GM19023 (cell line): Measurements from ENCODE around the gene TRIP4.
"Not testable (repeated sequence)": the region's sequence is repeated elsewhere in the genome, so short reads cannot be mapped to it uniquely, and the experiment has no call there.

Experiments used
- ATAC-seq: cut with Tn5 transposase; IDR thresholded peaks from one replicate; pipeline ENCODE4 v1.9.1; 2021; ENCODE audit warnings: mild to moderate bottlenecking, moderate library complexity; ENCODE audit not compliant: unreplicated experiment

Gene TRIP4

DNA sequence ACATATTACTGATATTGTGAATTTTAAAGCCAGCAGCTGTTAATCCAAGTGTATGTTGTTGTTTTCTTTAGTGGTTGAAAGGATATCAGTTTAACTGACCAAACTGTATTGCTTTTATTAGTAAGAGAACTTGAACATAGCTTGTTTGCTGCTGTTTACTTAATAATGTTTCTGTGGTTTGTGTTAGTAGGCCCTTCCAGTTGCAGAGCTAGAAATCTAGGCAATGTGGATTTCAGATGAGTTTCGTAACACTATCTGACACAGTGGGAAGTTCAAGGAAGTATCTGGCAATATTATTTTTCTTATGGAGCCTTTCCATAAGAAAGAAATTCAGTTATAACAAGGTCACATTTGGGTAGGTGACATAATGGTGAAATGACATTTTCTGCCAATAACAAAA lies 91.2 kb downstream of the TRIP4 start:
- ATAC-seq, result no peak

DNA sequence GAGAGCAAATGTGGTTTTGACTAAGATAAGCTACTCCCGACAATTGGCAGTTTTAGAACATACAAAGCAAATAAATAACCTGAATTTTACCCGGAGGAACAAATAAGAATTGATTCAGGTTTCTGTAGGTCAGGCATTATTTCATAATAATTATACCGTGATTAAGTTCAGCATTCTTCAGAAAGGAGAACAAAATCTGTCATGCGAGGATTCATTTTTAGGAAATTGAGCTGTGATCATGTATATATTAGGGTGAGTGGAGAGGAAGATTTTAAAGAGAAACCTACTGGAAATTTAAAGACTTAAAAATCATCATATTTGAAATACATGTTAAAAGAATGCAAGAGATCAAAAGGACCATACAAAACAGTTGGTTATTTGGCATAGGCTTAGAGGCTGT lies 93.3 kb downstream of the TRIP4 start:
- no peak for ATAC-seq

DNA sequence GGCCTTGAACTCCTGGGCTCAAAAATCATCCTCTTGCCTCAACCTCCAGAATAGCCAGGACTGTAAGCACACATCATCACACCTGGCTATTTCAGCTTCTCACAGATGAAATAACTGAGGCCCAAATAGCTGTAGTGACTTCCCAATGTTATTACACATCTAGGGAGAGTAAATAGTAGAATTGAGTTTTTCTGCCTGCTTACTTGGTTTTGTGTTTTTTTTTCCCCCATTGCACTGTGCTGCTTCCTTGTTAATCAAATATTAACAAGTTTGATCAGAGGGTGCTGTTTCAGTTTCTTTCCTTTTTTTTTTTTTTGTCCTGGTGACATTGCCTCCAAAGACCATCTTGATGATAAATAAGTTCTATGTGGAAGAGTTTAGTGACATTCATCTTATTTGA lies 96.1 kb downstream of the TRIP4 start:
- ATAC-seq, result no peak

DNA sequence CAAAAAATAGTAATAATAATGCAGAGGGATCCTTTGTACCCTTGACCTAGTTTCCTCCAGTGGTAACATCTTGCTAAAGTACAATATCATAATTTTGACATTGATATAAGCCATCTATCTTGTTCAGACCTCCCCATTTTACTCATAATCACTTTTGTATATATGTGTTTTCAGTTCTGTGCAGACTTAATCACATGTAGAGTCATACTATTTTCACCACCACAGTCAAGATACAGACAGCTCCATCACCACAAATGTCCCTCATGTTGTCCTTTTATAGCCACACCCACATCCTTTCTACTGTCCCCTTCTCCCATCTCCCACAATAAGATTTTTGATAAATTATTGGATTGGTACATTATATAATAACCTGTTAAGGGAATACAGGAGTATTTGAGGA lies 98.2 kb downstream of the TRIP4 start:
- ATAC-seq, result no peak

DNA sequence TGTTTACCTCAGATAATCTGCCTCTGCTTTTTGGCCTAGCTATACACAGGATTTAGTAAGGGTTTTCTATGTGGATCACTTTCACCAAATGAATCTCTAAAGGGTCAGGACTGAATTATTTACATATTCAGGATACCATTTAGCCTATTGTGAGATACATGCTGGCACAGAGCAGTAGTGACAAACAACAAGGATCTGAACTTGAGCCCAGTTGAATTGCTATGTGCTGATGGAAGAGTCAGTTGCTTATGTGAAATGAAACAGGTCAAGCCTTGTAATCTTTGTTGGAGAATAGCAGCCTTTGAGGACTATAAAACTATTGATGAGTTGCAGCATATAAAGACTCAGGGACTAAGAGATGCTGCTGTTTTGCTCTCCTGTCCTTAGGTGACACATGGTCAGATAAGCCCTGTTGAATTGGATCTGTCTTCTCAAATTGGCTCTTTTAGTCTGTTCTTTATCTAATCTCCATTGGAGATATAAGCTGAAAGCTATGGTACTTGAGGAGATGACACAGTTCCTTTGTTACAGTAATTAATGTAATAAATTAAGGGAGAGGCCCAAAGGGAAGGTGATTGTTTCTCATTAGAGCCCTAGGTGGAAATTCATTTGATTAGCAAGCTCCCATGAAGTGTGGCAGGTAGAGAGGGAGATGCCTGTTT lies 103.1 kb downstream of the TRIP4 start:
- no peak for ATAC-seq

DNA sequence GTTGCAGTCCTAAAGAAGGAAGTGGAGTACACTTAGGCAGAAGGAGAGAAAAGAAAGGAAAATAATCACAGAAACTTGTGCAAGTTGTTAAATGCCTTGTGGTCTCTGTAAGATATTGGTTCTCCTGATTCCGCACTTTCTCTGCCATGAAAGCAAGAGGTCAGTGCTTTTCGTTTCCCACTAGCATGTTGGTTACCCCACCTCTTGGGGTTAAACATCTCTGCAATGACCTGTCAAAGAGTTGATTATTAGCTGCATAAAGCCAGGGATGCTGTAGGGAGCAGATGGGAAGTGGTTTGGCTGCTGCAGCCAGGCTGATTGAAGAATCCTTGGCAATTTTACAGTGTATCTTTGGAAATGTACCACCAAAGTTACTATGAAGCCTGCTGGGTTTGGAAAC lies 106.0 kb downstream of the TRIP4 start:
- ATAC-seq, result no peak

DNA sequence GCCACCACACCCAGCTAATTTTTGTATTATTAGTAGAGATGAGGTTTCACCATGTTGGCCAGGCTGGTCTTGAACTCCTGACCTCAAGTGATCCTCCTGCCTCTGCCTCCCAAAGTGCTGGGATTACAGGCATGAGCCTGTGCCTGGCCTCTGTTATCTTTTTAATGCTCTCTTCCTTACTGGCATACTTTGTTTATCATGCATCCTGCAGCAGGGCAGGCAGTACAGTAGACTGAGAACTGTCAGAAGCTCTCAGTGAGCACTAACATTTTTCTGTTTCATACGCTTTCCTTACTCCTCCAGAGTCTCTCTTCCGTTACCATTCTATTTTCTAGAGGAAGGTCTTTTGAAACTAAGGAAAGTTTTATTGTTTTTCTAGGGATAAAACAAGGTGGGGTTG lies 108.3 kb downstream of the TRIP4 start:
- ATAC-seq, result not testable (repeated sequence)

DNA sequence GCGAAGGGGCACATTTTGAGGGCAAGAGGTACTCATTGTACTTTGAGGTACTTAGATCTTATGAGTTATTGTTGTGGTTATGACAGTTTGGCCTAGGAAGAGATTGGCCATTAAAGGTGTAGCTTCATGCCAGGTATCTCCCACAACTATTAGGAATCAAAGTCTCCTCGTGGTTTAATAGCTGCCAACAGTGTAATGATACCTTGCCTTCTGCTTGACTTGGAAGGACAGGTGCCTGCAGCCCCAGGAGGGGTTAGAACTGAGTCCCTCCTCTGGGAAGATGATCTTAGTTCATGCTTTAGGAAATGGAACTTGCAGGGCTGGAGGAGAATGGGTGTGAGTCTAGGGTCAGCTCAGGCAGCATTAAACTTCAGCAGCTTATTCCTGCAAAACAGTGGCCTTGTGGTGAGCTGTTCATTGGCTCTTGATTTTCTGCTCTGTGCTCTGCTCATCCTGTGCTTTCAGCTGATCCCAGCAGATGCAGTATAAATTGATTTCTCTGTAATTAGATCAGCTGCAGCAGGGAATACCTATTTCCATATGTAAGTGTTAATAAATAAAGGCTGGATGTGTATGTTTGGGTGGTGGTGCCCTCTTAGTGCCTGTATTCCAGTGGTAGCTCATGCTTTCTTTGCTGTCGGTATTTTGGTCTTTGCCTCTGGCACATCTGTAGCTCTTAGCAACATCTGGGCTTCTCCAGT lies 113.2 kb downstream of the TRIP4 start:
- ATAC-seq, result no peak

DNA sequence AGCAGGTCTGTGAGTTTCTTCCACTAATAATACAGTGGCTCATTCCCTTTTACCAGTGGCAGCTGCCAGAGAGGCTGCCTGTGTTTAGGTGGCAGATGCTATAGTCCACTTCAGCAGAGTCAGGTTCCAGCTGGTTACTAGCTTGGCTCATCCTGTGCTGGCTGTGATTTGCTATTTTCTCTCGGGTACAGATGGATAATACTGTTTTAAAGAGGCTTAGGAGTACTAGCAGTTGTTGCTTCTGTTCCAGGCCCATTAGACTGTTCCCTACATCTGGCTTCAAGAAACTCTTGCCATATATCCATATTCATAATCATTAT lies 113.7 kb downstream of the TRIP4 start:
- no peak for ATAC-seq

DNA sequence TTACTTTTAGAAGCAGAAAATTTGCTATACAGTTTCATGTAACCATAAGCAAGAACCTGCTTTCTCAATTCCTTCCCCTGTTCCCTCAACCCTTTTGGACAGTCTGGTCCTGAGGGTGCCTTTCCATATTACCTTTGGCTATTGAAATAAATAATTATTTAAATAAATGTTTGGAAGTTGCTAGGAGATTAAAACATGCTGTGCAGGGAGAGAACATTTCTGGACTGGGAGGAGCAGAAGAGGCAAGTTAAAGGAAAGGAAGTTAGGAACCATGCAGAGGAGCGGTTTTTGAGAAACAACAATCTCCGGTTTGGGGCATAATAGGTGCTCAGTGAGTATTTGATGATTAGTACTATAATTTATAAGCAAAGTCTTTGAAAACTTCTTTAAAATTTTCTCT lies 114.5 kb downstream of the TRIP4 start:
- ATAC-seq, result no peak

DNA sequence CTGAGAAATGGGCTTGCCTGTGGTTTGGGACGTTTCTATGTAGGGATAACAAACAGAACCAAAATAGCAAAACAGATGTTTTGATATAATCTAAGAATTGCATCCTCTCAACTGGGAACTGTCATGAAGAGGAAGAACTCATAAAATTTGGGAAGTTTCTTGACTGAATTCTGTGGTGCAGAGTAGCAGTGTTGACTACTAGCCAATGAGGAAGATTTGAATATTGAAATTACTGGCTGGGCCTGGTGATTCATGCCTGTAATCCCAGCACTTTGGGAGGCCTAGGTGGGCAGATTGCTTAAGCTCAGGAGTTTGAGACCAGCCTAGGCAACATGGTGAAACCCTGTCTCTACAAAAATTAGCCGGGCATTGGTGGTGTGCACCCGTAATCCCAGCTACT lies 114.9 kb downstream of the TRIP4 start:
- no peak for ATAC-seq

DNA sequence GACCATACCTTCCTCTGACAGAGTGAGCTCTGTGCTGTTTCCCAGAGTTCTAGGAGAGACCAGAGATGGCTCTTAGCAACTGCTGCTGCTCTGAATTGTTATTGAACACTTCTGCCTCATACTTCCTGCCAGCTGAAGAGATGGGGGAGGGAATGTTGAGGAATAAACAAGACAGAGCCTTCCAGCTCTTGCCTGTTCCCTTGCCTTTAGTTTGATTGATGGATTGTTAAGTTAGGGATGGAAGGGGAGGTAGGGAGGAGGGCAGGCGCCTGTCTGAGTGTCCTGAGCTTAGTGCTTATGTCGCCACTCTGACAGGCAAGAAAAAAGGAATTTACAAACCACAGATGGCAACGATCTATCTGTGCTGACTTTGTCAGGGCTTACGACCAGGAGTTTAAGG lies 115.6 kb downstream of the TRIP4 start:
- ATAC-seq, result no peak

DNA sequence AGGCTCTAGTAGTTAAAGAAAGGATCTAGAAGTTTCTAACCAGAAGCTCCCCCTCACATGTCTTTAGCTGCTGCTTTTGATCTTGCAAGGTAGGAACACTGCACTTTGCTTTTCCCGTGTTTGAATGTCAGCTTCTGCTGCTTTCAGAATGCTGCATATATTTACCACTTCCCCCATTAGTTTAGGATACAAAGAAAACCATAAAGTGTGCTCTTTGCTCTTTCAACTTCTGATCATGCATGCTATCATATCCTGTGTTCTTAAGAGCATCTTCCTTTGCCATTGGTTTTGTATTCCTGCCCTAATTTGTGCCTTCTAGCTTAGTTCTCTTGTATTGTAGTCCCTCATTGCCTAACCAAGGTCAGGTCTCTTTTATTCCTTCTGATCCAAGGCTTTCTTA lies 116.0 kb downstream of the TRIP4 start:
- ATAC-seq, result no peak
